GM12891 (cell line): ENCODE results near the gene MLH1.
"Not testable (repeated sequence)": the region's sequence is repeated elsewhere in the genome, so short reads cannot be mapped to it uniquely, and the experiment has no call there.

Source experiments
- DNase-seq: peaks from one replicate; pipeline ENCODE4 v3.0.0; 2011; ENCODE audit warnings: low spot score; ENCODE audit not compliant: insufficient read length
- FAIRE-seq: peaks from 2 replicates; lab custom pipeline; 2011; peaks lifted over from hg19 to GRCh38; lab: Jason Lieb, UNC
- PAX5 ChIP-seq: IDR thresholded peaks from 2 replicates; pipeline ENCODE4 v1.6.1; 2011; ENCODE audit warnings: low read length, moderate library complexity, mild to moderate bottlenecking; ENCODE audit not compliant: insufficient read depth, severe bottlenecking
- POLR2A ChIP-seq: IDR thresholded peaks from 2 replicates; pipeline ENCODE4 v1.6.1; 2011; ENCODE audit warnings: low read depth, low read length, control low read depth
- POLR2AphosphoS5 ChIP-seq: IDR thresholded peaks from 2 replicates; pipeline ENCODE4 v1.6.1; 2011; ENCODE audit warnings: low read depth, low read length, control low read depth
- POU2F2 ChIP-seq: IDR thresholded peaks from 2 replicates; pipeline ENCODE4 v1.6.1; 2011; ENCODE audit warnings: low read depth, mild to moderate bottlenecking, control low read depth, low read length, moderate library complexity
- SPI1 ChIP-seq: IDR thresholded peaks from 2 replicates; pipeline ENCODE4 v1.6.1; 2011; ENCODE audit warnings: low read depth, low read length, control low read depth
- TAF1 ChIP-seq: IDR thresholded peaks from 2 replicates; pipeline ENCODE4 v1.6.1; 2011; ENCODE audit warnings: low read depth, low read length, control low read depth

The MLH1 gene

GRCh38 chr3:37030588-37030987 lies 37.3 kb downstream of the MLH1 start:
- DNase-seq (no peak), FAIRE-seq (no peak)
- TF ChIP-seq PAX5 (no peak), POU2F2 (no peak), TAF1 (no peak), SPI1 (no peak), POLR2A (no peak), POLR2AphosphoS5 (no peak)

GRCh38 chr3:37031096-37031682 lies 37.9 kb downstream of the MLH1 start:
- FAIRE-seq (no peak), DNase-seq (no peak)
- TF ChIP-seq TAF1 (no peak), PAX5 (no peak), POLR2A (no peak), POLR2AphosphoS5 (no peak), POU2F2 (no peak), SPI1 (no peak)

GRCh38 chr3:37032961-37033360 lies 39.6 kb downstream of the MLH1 start:
- FAIRE-seq = no peak
- TF ChIP-seq SPI1 (no peak), TAF1 (no peak), POLR2AphosphoS5 (no peak), PAX5 (no peak), POU2F2 (no peak), POLR2A (no peak)
- DNase-seq = no peak

- no peak for FAIRE-seq
- TF ChIP-seq POU2F2 (no peak), TAF1 (no peak), PAX5 (no peak), SPI1 (no peak), POLR2A (no peak)
- no peak for DNase-seq
Measured at GRCh38 chr3:37037352-37037751, 44.0 kb downstream of the MLH1 start.

GRCh38 chr3:37039161-37039846 lies 46.0 kb downstream of the MLH1 start:
- DNase-seq (no peak), FAIRE-seq (no peak)
- no peak for TF ChIP-seq SPI1
- TF ChIP-seq POU2F2 = no peak
- no peak for TF ChIP-seq POLR2AphosphoS5

- DNase-seq = no peak
- FAIRE-seq = no peak
Measured at GRCh38 chr3:37040231-37040630, 46.9 kb downstream of the MLH1 start.

GRCh38 chr3:37041546-37042195 lies 48.4 kb downstream of the MLH1 start:
- FAIRE-seq = no peak
- TF ChIP-seq SPI1 = no peak
- no peak for TF ChIP-seq TAF1
- no peak for TF ChIP-seq POU2F2
- no peak for TF ChIP-seq POLR2A
- no peak for TF ChIP-seq PAX5
- no peak for TF ChIP-seq POLR2AphosphoS5
- DNase-seq = no peak

More at GRCh38 chr3:37040231-37040630, 46.9 kb downstream of the MLH1 start:
- no peak for TF ChIP-seq POLR2AphosphoS5
- no peak for TF ChIP-seq SPI1
- no peak for TF ChIP-seq TAF1
- no peak for TF ChIP-seq POLR2A
- no peak for TF ChIP-seq PAX5
- no peak for TF ChIP-seq POU2F2

- FAIRE-seq, DNase-seq: not testable (repeated sequence)
Measured at GRCh38 chr3:37042712-37043111, 49.4 kb downstream of the MLH1 start.

GRCh38 chr3:37050282-37050681 lies 57.0 kb downstream of the MLH1 start:
- TF ChIP-seq POLR2A = no peak
- TF ChIP-seq POLR2AphosphoS5 = no peak
- TF ChIP-seq POU2F2 = no peak
- TF ChIP-seq TAF1 = no peak
- no peak for TF ChIP-seq PAX5
- TF ChIP-seq SPI1 = no peak
- FAIRE-seq (no peak), DNase-seq (no peak)
